ENCODE results near the gene SYNDIG1L. TPM values are rescaled to one million over a fixed set of nuclear protein-coding genes. Genes with fewer than 3 reads are reported as not detected.
"Not testable (repeated sequence)": the region's sequence is repeated elsewhere in the genome, so short reads cannot be mapped to it uniquely, and the experiment has no call there.

SYNDIG1L gene
- total RNA-seq, result 1.1 TPM

DNA sequence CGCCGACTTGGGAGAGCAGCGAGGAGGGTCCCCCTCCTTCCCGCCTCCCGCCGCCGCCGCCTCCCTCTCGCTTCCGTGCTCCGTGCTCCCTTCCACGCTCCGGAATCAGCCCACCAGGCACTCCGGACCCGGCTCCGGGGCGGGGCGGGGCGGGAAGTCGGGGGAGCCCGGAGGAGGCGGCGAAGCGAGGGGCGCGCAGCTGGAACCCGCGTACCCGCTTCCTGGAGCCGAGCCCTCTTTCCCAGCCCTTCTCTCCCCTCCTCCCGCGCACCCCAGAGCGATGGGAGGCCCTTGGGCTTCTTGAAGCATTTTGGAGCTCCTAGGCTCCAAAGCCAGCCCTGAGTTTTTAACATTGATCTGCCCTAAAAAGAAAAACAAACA lies at the start of gene SYNDIG1L:
Gene SYNDIG1L (minus strand): TSS at position 9 of the 381 bp plus-strand sequence. CDS start 16,466 bp downstream, outside the sequence.
- no peak for DNase-seq

DNA sequence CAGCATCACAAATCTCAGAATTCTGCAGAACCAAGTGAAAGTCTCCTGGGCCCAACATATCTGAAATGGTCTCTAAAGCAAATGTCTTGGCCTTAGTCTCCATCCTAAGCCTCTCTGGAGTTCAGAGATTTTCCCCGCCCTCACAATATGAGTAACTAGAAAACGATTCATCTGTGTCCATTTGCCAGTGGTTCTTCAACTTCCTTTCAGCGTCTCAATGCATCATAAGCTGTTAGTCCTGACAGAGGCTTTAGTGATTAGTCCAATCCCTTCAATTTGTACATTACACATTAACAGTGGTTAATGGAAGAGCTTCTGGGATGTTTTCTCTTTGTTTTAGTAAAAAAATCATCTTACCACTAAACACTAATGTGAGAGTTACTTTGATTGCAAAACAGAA lies 49.7 kb upstream of the SYNDIG1L start:
- no peak for DNase-seq

DNA sequence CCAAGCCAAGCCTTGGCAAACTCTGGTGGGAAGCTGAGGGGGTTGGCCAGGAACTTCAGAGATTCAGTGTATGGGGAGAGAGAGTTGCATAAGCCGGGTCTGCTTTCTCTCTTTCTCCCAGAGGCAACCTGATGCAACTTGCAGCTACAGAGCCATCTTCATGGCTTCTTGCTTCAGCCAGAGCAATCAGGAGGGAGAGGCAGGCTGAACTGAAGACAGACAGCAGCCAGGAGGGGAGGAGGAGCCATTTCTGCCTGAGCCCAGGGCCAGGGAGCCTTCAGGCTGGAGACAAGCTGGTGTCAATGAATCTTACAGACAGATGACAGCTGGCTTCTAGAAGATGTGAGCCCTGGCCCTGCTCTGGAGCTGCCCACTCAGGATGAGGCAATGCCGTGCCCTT lies 48.4 kb upstream of the SYNDIG1L start:
- DNase-seq, result no peak

DNA sequence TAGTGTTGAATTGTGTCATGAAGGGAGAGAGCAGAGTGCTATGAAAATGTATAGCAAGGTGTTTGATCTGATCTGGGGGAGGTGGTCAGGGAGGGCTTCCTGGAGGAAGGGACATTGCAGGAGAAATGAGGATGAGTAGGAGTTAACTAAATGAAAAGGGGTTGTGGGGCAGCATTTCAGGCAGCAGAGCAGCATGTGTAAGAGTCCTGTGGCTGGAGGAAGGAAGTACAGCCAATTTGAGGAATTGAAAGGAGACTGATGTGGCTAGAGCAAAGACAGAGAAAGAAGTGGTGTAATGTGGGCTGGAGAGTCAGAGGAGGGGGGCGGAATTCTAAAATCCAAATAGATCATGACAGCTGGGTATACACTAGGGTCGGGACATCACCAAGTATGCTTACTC lies 46.6 kb upstream of the SYNDIG1L start:
- no peak for DNase-seq

DNA sequence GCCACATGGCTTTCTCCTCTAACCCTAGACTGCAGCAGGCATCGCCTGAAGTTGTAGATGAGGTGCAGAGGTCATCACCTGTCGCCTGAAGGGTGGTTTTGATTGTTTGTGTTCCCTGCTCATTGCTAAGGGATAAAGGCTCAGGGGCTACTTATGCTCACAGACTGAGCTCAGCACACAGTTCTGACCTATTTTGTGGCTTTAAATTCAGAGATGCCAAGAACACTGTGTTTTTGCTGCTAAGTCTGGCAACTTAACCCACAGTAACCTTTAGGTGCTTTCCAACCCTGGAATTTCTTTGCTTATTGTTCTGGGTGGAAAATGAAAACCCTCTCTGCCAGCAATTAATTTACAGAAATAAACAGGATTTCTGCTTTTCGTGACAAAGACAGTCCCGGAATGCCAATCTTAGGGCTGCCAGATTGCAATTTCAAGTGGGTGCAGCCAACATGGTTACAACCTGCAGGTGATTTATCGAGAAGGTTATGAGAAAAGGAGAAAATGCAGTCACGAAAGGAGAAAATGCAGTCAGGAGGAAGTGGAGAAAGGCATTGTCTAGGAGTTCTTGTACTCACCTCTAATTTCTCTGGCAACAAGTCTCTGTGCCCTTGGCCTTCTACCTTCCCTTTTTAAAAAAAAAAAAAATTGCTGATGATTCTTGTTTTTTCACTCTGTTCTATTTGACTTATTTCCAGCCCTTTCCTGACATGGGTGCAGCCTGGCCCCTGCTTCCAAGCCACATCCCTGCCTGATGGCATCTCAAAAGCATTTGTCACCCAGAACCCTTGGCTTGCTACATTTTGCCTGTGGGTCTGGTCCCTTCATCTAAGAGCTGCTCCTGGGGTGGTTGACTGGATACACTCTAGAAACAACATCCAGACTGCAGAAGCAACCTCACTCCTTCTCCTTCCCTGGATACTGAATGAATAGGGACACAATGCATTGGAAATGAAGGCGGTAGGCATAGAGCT lies 43.8 kb upstream of the SYNDIG1L start:
- DNase-seq, result no peak

DNA sequence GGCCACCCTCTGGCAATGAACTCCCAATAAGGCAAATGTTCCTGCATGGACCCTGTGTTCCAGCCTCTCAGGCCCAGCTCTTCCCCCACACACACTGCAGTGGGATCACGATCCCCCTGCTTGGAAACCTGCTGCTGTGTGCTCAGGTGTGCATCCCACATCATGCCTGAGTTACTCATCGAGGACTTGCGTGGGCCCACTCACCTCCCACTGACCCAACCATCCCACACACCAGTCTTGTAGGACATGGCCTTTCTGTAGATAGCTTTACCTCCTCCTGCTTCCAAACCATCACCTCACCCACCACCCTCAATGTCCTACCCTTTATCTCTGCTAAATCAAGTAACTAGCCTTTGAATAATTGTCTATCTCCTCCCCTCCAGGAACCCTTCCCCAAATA lies 42.5 kb upstream of the SYNDIG1L start:
- DNase-seq, result no peak

DNA sequence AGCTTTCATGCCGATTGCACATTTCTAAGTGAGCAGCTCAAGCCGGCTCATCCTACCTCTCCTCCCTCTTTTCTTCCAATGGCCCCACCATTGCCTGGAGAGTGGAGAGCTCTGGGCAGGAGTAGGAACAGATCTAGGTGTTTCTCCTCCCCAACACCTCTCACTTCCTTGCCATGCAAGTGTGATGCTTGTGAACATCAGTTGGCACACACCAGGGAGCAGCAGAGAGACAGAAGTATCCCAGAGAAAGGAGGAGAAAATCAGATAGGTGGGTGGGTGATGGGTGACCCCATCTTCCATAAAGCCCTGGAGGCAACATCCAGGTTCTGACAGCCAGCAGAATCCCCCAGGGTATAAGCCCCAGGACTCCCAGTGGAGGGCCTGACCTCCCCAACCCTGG lies 39.3 kb upstream of the SYNDIG1L start:
- DNase-seq, result no peak

DNA sequence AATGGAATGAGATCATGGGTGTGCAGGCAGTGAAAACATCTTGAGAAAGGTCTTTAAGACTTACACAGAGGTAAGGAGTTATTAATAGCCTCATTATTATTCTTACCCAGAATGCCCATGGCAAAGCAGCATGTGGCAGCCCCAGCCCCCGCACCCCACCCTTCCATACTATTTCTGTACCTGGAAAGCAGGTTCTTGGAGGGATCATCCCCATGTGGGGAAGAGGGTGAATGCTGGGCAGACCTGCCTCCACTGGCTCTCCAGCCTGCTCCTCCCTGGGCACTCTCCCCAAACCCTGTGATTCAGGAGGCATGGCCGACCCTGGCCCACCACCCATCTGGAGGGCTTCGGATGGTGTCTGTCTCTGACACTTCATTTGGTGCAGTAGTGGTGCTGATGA lies 38.8 kb upstream of the SYNDIG1L start:
- DNase-seq, result no peak

DNA sequence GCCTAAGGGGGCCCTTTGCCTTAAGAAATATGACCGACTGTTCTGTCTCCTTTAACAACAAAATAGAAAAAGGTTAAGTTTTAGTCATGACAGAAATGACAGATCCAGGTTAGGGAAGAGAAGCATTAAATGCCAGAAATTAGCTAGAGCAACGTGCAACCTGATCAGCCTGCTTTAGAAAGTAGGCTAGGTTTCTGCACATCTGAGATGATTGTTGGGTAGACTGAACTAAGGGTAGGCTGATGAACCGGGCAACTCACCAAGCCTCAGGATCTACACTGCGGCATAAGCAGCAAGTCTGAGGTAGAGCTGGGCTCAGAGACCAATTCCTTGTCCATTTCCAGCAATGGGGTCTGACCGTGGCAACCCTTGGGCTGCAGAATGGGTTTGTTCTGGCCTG lies 37.7 kb upstream of the SYNDIG1L start:
- no peak for DNase-seq

DNA sequence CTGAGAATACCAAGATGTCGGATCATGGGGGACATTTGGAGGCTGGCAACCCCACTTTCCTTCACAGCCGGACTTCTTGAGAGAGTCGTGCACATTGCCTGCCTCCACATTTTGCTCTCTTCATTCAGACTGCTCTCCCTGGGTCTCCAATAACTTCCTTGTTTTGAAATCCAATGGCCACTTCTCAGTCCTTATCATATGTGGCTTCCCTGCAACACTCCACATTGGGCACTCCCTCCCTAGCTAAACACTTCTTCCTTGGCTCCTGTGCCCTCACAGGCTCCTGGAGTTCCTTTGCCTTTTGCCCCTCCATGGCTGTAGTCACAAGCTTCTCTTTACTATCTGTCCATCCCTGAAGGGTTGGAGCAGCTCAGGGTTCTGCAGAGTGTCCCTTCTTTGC lies 37.0 kb upstream of the SYNDIG1L start:
- DNase-seq, result no peak

DNA sequence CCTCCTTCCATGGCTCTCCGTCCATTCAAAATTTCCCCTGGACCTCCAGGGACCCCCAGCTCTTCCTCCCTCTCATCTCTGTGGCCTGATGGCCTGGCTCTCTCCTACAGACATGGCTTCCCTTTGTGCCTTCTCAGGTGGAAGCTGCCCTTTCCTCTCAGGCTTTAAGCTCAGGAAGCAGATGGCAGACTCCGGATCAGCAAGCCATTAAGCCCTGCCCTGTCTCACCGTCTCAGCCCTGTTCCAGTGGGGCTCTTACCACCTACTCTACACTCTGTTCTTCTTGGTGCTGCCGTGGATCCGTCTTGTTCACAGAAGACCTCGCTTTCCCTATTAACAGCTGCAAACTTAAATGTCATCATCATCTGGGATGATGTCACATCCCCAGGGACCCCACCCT lies 34.0 kb upstream of the SYNDIG1L start:
- no peak for DNase-seq

DNA sequence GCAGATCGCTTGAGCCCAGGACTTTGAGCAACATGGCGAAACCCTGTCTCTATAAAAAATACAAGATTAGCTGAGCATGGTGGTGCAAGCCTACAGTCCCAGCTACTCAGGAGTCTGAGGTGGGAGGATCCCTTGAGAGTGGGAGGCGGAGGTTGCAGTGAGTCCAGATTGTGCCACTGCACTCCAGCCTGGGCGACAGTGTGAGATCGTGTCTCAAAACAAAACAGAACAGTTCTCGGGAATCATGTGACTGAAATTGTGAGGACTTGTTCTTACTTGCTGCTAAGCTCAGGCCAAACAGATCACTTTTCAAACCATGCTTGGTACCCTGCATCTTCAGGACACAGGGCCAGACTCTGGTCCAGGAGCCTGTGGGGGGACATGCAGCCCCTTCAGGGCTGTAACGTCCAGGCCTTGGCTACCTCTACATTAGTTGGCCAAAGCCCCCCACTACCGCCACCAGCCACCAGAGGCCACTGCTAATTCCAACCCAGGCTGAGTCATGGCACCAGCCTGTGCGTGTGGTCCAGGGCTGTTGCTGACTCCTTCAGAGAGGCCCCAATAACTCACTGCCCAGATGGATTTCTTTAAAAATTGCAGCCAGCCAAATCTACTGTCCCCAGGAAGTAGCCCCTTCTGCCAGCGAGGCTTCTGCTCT lies 33.4 kb upstream of the SYNDIG1L start:
- DNase-seq, result no peak

DNA sequence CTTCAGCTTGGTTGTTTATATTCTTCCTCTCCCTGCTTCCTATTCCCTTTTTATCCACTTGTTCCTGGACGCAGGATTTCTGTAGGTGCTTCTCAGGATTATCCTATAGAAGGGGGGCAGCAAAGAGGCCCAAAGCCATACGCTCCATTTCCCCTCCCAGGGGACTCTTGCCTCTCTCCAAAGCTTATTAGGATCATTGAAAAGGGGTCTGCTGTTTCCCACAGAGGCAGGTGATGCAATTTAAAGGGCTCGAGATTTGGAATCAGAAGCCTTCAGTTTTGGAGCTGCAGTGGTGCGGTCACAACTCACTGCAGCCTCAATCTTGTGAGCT lies 31.5 kb upstream of the SYNDIG1L start:
- DNase-seq, result no peak

DNA sequence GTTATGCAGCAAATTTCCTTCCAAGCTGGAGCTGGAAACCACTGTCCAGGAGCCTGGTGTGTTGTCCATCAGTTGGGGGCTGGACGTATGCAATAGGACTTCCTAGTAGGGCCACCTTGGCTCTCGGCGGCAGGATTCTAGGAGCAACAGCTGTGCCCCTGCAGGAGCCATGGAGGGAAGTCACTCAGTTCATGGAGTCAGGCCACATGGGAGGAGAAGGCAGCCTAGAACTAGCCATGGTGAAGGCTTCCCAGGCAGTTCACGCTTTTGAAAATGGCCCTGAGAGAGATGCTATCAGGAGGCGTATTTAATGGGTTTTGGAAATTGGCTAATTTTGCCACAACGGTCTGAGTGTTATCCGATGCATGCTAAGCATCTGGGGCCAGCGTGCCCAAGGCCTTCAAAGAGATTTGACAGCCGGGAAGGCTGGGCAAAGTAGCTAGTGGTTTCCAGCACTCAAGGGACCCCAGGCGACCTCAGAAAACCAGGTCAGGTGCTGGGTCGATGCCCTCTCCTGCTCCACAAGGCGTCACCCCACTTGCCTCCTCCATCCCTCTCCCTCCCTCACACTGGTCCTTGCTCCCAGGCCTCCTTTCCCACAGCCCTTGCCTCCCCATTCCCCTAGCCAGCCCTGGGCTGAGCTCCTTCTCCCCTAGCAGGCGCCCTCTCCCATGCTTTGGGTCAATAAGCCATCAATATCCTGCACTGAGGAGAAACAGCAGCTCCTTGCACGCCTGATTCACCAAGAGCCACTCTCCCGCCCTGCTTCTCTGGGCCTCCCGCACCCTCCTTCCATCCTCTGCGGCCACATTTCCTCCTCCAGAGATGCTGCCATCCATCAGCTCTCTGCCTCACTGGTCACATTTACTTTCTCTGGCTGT lies 30.9 kb upstream of the SYNDIG1L start:
- DNase-seq, result no peak

DNA sequence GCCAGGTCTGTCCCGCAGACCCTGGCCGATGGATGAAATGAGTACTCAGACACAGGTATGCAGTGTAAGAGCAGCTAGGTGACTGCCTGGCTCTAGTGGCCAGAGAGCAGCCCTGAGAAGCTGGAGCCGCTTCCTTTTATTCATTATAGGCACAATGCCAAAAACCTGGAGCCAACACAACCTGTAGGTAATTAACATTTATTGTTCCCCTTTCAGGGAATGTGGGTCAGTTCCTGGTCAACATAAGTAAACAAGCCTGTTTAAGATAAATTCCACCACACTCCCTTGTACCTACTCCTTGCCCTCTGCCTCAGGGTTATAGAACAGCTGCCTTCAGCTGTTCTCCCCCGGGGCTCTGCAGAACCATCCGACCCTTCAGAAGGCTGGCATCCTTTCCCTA lies 28.4 kb upstream of the SYNDIG1L start:
- not testable (repeated sequence) for DNase-seq

DNA sequence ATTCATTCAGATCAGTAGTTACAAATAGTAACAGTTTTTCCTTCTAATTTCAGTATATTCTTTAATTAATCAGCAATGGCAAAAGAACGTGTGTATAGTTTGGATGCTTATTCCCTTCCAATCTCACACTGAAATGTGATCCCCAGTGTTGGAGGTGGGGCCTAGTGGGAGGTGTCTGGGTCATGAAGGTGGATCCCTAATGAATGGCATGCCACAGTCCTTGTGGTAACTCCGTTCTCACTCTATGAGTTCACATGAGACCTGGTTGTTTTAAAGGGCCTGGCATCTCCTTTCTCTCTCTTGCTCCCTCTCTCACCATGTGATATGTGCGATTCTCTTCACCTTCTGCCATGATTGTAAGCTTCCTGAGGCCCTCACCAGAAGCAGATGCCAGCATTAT lies 18.9 kb upstream of the SYNDIG1L start:
- no peak for DNase-seq

DNA sequence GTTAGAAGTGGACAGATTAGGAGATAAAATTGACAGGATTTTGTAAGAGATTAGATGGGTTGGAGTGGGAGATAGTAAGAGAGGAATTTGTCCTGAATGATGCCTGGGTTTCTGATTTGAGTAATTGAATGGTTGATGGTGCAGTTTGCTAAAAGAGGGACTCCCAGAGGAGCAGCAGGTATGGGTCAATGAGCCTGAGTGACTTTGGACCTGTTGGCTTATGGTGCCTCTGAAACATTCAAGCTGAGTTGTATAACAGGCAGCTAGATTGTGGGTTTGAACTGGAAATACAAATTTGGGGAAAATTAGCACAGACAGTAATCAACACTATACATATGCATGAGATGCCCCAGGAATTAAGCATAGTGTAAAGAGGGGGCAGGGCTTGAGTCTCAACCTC lies 16.7 kb upstream of the SYNDIG1L start:
- no peak for DNase-seq

DNA sequence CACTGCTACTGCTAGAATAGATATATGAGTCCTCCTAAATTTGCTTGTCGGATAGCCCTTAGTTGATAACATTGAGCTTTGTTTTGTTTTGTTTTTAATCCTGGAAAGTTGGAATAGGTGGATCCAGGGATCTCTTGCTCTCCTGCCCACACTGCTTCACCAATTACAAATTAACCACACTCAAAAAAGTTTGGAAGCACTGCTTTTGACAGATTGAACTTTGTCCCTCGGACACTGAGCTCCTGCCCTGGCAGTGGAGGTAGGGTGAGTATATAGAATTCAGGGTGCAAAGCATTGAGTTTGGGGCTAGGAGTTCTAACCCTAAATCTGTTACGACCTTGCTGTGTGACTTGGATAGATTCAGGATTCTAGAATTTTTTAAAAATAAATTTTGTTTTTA lies 15.1 kb upstream of the SYNDIG1L start:
- DNase-seq, result no peak

DNA sequence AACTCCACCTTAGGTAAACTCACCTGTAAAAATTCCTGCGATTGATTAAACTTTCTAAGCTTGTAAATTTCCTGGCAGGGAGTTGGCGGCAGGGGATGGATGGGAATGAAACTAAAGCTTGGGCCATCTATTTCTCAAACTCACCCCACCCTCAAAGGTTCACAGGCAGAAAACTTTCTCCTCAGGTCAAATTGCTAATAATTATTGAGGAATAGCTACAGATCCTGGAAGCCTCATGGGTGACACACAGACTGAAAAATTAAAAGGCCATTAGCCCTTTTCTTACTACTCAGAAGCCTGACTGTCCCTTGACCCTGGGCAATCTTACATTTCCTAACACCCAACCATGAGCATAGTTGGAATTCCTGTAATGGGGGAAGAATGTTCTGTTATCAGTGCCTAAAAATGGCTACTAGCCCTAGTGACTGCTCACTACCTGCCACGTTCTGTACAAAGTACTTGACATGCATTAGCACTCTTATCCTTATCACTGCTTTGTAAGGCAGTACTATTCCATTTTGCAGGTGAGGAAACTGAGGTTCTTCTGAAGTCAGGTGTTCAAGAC lies 12.4 kb upstream of the SYNDIG1L start:
- no peak for DNase-seq

DNA sequence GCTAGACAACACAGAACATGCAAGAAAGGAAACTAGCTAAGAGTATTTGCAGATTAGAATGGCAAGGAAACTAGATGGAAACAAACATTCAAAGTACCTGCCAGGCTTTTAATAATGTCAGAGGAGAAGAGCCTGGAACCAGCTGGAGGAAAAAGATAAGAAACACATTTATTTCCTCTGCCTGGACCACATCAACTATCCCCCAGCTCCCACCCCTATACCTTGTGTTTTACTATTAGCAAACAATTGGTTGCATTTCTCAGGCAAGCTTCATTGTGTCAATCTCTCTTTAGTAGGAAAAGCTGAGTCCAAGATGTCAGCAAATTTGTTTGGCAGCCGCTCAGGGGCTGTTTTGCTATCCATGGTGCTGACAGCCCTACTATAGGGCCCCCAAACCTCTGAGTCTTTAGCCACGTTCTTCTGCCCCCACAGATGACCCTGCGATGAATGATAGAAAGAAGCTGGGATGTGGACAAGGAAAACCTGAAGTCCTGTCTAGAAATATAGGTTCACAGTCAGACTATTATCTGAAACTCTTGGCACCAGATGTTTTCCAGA lies 11.6 kb upstream of the SYNDIG1L start:
- no peak for DNase-seq

DNA sequence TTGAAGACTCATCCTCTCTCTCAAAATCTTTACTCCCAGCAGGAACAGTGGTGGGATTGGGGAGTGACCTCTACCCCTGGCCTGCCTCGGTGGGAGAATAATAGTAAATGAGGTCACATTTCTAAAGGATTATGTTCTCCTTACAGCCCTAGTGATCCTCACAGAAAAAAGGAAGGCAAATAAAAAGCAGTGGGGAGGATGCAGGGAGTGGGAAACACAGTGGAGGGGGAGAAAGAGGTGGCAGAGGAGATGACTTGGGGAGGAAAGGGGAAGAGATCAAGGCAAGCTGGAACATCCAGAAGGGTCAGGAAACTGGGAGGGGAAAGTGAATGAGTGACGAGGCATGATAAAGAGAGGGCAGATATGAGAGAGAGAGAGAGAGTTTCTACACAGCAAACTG lies 8.3 kb upstream of the SYNDIG1L start:
- DNase-seq, result no peak

DNA sequence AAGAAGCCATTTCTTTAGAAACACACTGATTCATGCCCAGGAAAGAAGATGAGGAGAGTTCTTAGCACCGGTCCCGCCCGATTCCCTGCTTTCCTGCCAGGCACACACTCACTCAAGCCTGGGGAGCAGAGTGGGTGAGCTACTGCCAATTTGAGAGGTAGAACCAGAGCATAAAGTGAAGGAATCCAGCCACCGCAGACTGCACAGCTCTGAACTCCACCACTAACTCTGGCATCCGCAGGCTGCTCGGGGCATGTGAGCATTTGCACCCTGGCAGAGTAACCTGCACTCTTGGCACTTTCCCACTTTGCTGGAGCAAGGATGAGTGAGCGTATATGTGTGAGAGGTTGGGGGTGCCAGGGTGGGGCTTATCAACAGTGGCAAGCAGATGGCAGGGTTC lies 4.0 kb upstream of the SYNDIG1L start:
- no peak for DNase-seq
